GM23338 (cell line): ENCODE results near the gene INPP4B.

ENCODE experiments used
- CREB1 ChIP-seq: fragments of 250-450 bp; sonication (Bioruptor Pico); IDR thresholded peaks from 2 replicates; pipeline ENCODE4 v1.5.0; 2020; ENCODE audit warnings: low read depth, mild to moderate bottlenecking, moderate library complexity
- CTCF ChIP-seq, 2 experiments: fragments of 200-600 bp in 1 of 2; sonication (generic) in 1 of 2; conservative IDR thresholded peaks; 2 replicates each; pipeline versions ENCODE4 v1.5.1 to v1.6.1; 2016 to 2017; ENCODE audit warnings: antibody characterized with exemption in 2 of 2, low read depth in 2 of 2, mild to moderate bottlenecking in 2 of 2, moderate library complexity in 1 of 2
- ETS1 ChIP-seq: IDR thresholded peaks from 2 replicates; pipeline ENCODE4 v1.6.1; 2016; ENCODE audit warnings: antibody characterized with exemption
- EZH2 ChIP-seq: fragments of 200-600 bp; sonication (generic); IDR thresholded peaks from one replicate; pipeline ENCODE4 v1.8.0; 2017; ENCODE audit warnings: antibody characterized with exemption, mild to moderate bottlenecking, low read depth; ENCODE audit not compliant: unreplicated experiment
- EZH2phosphoT487 ChIP-seq: fragments of 200-600 bp; sonication (generic); IDR thresholded peaks from one replicate; pipeline ENCODE4 v1.8.1; 2018; ENCODE audit warnings: antibody characterized with exemption; ENCODE audit not compliant: unreplicated experiment
- JUNB ChIP-seq: IDR thresholded peaks from one replicate; pipeline ENCODE4 v1.6.1; 2016; ENCODE audit warnings: antibody characterized with exemption; ENCODE audit not compliant: unreplicated experiment
- NANOG ChIP-seq: IDR thresholded peaks from 2 replicates; pipeline ENCODE4 v1.6.1; 2016; ENCODE audit warnings: antibody characterized with exemption, borderline replicate concordance
- POLR2AphosphoS5 ChIP-seq: IDR thresholded peaks from 2 replicates; pipeline ENCODE4 v1.6.1; 2016; ENCODE audit warnings: antibody characterized with exemption, low read depth
- REST ChIP-seq: IDR thresholded peaks from one replicate; pipeline ENCODE4 v1.6.1; 2018; ENCODE audit warnings: antibody characterized with exemption; ENCODE audit not compliant: unreplicated experiment
- STAT1 ChIP-seq: IDR thresholded peaks from one replicate; pipeline ENCODE4 v1.6.1; 2016; ENCODE audit warnings: antibody characterized with exemption; ENCODE audit not compliant: unreplicated experiment
- ZNF114 ChIP-seq: fragments of 250-450 bp; sonication (Bioruptor Pico); IDR thresholded peaks from 2 replicates; pipeline ENCODE4 v1.5.0; 2020; ENCODE audit warnings: mild to moderate bottlenecking, moderate library complexity
- ZNF331 ChIP-seq: fragments of 250-450 bp; sonication (Bioruptor Pico); IDR thresholded peaks from 2 replicates; pipeline ENCODE4 v1.5.0; 2020; ENCODE audit warnings: low read depth, mild to moderate bottlenecking, moderate library complexity
- ZNF462 ChIP-seq: fragments of 250-450 bp; sonication (Bioruptor Pico); IDR thresholded peaks from 2 replicates; pipeline ENCODE4 v1.5.0; 2020; ENCODE audit warnings: mild to moderate bottlenecking, moderate library complexity

- no peak for TF ChIP-seq CTCF (conservative IDR thresholded peaks at IDR 0.05; ENCODE audit: low read depth in 2 of 2)
- no peak for TF ChIP-seq EZH2
- TF ChIP-seq CREB1: no peak
- no peak for TF ChIP-seq EZH2phosphoT487
- TF ChIP-seq POLR2AphosphoS5: no peak
- TF ChIP-seq ETS1: no peak
- TF ChIP-seq JUNB: no peak
- TF ChIP-seq ZNF114: no peak
- TF ChIP-seq NANOG: no peak
- TF ChIP-seq ZNF462 (CRISPR knock-in tag): no peak
- no peak for TF ChIP-seq STAT1
- TF ChIP-seq REST: no peak
- no peak for TF ChIP-seq ZNF331
Observed at GRCh38 chr4:142663828-142664227, 182.3 kb downstream of the INPP4B start.
